Measurements from ENCODE around the gene RHOB.

RHOB gene

DNA sequence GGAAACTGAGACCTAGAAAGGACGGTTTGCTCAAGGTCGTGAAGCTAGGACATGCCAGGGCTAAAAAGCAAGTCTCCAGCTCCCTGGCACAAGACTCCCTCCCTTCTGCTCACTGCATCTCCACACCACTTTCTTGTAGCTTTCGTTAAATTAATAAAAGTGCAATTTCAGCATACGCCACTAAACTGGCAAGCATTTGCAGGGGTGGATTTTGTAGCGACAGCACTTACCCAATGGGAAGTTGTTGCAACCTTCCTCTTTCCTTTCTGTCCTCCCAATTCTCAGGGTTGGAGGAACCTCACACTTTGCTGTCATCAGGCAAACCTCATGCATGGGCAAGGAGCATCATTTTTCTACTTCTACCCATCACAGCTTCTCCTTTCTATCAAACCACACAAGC is 7.4 kb upstream of the RHOB start:
- DNase-seq: no peak

DNA sequence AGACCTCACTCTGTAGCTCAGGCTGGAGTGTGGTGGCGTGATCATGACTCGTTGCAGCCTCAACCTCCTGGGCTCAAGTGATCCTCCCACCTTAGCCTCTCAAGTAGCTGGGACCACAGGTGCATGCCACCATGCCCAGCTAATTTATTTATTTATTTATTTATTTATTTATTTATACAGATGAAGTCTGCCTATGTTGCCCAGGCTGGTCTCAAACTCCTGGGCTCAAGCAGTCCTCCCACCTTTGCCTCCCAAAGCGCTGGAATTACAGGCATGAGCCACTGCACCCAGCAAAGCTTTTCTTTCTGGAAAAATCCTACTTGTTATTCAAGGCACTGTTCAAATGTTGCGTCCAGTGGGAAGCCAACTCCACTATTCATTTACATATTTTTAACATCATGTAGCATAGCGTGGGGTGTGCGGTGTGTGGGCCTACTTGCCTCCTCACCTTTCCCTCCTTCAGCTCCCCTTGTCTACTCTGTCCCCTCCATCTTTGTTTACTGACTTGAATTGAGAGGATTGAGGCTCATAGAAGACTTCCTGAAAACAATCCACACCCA is 6.8 kb upstream of the RHOB start:
- no peak for DNase-seq

DNA sequence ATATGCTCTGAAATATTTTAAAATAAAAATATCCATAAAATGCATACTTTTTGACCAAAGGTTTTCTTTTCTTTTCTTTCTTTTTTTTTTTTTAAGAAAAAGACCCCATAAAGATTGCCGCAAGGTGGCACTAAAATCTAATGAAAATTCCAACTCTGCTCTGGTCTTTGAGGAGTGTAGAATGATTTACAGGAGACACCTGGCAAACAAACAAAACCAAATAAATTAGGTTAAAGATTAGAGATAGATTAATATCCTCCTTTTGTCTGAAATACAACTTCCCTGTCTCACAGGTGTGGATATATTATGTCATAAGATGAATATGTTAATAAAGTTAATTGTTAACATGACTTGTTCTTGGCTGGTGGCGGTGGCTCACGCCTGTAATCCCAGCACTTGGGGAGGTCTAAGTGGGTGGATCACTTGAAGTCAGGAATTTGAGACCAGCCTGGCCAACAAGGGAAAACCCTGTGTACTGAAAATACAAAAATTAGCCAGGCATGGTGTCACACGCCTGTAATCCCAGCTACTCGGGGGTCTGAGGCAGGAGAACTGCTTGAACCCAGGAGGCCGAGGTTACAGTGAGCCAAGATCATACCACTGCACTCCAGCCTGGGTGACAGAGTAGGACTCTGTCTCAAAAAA is 3.5 kb upstream of the RHOB start:
- DNase-seq: no peak

- DNase-seq: no peak
Observed at GRCh38 chr2:20444101-20444992, 2.5 kb upstream of the RHOB start.

GRCh38 chr2:20444993-20445910 is 1.6 kb upstream of the RHOB start:
- DNase-seq: no peak

DNA sequence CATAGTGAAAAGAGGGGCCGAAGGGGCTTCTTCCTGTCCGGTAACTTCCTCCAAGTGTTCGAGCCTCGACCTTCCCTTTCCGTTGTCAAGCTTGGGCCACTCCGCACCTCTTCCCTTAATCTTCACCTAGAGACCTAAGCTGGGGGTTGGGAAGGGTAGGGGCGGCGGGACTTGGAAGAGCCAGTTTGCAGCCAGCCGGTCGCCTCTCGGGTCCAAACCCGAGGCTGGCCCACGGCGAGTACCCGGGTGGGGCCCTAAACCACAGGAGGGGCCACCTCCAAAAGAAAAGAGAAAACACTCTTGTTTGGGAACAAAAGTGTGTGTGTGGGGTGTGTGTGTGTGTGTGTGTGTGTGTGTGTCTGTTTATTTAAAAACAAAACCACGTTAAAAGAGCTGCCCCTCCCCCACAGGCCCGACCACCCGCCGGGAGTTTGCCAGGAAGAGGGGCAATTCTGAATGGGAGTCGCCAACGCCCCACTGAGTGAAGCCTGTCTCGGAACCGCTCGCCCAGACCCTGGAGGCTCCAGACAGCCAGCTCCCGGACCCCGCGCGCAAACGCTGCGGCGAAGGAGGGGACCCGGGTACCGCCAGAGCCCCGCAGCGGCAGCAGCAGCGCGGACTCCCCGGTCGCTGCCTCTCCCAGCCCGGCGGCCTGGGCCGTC is 488 bp upstream of the RHOB start:
- no peak for DNase-seq

DNA sequence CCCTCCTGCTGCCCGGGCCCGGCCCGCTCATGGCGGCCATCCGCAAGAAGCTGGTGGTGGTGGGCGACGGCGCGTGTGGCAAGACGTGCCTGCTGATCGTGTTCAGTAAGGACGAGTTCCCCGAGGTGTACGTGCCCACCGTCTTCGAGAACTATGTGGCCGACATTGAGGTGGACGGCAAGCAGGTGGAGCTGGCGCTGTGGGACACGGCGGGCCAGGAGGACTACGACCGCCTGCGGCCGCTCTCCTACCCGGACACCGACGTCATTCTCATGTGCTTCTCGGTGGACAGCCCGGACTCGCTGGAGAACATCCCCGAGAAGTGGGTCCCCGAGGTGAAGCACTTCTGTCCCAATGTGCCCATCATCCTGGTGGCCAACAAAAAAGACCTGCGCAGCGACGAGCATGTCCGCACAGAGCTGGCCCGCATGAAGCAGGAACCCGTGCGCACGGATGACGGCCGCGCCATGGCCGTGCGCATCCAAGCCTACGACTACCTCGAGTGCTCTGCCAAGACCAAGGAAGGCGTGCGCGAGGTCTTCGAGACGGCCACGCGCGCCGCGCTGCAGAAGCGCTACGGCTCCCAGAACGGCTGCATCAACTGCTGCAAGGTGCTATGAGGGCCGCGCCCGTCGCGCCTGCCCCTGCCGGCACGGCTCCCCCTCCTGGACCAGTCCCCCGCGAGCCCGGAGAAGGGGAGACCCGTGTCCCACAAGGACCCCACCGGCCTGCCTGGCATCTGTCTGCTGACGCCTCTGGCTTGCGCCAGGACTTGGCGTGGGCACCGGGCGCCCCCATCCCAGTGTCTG is 767 bp downstream of the RHOB start:
- DNase-seq: peak; percentile 7

- DNase-seq: no peak
Observed at GRCh38 chr2:20448246-20448976, 1.5 kb downstream of the RHOB start.

GRCh38 chr2:20448977-20449306 is 2.1 kb downstream of the RHOB start:
- no peak for DNase-seq

- no peak for DNase-seq
Observed at GRCh38 chr2:20449501-20450200, 2.8 kb downstream of the RHOB start.

DNA sequence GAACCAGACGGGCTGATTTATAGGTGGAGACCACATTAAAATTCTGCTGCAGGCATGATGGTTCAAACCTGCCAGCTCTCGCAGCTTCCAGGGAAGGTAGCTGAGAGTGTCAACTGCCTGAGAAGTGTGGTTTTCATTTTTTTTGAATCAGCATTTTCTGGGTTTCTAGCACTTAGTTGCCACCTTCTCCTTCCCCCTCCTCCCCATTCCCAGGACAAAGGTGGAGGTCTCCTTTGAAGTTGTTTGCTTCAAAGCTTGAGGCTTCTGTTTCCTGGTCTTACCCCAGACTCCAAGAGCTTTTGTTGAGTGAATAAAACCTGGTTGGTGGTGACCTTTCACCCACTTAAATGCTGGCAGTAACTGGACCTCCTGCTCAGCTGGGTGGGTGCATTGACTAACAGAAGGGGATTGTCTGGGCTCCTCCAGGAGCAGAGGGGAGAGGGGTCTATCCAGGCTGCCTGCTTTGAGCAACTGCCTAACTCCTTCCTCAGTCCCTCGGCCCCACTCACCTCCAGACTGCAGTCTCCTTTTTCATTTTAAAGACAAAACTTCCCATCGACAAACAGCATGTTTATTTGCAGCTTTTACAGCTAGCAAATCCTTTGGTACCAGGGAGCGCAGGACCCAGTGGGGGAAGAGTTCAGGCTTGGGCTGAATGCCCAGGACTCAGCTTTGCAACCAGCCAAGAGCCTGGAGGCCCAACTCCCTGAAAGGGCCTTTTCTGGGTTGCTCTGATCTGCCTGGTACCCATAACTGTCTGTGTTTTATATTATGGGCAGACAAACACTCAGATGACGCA is 3.5 kb downstream of the RHOB start:
- DNase-seq: no peak

- no peak for DNase-seq
Observed at GRCh38 chr2:20451000-20451290, 4.1 kb downstream of the RHOB start.

GRCh38 chr2:20451341-20451740 is 4.5 kb downstream of the RHOB start:
- DNase-seq: no peak

DNA sequence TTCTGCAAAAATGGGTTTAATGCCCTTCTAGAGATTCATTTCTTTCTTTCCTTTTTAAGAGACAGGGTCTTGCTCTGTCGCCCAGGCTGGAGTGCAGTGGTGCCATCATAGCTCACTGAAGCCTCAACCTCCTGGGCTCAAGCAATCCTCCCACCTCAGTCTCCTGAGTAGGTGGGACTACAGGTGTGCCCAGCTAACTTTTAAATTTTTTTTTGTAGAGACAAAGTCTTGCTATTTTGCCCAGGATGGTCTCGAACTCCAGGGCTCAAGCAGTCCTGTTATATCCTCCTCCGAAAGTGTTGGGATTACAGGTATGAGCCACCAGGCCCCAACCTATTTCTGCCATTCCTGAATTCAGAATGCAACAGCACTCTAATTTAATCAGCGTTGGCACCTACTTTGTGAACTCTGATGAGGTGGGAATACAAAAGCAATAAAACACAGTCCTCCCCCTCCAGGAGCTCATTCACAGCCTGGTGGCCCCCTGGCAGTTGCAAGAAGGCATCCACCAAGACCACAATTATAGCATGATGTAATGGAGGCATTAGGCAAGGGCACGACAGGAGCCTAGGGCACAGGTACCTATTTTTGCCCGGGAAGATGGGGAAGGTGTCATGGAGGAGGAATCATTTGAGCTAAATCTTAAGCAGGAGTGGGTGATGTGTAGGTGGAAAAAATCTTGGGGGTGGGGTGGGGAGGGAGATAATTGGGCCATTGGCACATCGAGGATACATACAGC is 5.1 kb downstream of the RHOB start:
- no peak for DNase-seq

DNA sequence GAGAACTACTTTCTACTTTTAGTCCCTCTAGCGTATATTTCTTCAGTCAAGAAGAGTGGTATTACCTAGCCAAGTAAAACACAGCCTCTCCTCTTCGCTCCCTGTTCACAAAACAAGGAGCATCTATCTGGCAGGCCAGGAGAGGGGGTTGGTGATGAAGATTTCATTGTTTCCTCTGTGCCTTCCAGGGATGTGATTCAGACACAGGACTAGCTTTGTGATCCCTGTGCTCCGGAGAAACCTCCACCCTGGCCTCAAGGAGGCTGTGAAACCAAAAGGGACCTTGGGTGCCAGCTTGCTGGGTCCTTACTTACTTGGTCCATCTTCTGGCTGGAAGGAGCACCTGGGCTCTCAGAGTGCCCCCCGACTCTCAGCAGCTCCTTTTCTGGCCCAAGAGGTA is 5.7 kb downstream of the RHOB start:
- DNase-seq: no peak

GRCh38 chr2:20453087-20453486 is 6.2 kb downstream of the RHOB start:
- DNase-seq: no peak

GRCh38 chr2:20454036-20454981 is 7.4 kb downstream of the RHOB start:
- DNase-seq: no peak

DNA sequence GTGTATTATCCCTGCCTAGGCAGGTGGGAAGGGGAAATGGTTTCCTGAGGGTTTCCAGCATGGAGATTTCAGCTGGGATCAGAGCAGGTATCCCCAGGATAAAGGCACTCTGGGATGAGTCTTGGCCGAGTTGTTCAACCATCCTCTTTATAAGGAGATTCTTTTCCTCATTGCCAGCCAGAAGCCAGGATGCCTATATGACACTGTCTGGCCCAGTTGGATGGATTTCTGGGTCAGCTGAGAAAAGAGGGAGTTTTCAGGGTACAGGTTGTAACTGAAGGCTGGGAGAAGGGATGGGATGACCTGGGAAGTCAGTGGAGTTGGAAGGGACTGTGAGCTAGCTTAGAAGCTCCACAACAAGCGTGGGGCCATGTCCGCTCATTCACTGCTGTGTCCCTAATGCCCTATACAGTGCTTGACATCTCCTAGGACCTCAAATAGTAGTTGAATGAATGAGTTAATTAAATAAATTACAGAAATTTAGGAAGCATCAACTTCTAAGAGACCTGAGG is 8.3 kb downstream of the RHOB start:
- DNase-seq: no peak

All from stimulated activated CD4-positive, alpha-beta T cell treated with anti-CD3 and anti-CD28 coated beads, Interleukin-12 subunit alpha, Interleukin-12 subunit beta, amount 100 ng/mL, for 4 hours (primary cell).